Measurements from ENCODE around the gene PPHLN1.

- TF ChIP-seq EGR1 (IDR thresholded peaks at IDR 0.05) = no peak
- TF ChIP-seq YY1 (IDR thresholded peaks at IDR 0.05; ENCODE audit: low read depth) = no peak
- no peak for TF ChIP-seq TEAD4 (IDR thresholded peaks at IDR 0.05)
- no peak for TF ChIP-seq CEBPB (IDR thresholded peaks at IDR 0.05)
Observed at GRCh38 chr12:42325326-42325652, 678 bp upstream of the PPHLN1 start.
